ENCODE measurements around the gene TSC22D4.
"Not testable (repeated sequence)": the region's sequence is repeated elsewhere in the genome, so short reads cannot be mapped to it uniquely, and the experiment has no call there.

TSC22D4 gene

GRCh38 chr7:100443096-100443840, 35.7 kb downstream of the TSC22D4 start:
- no peak for TF ChIP-seq CTCF (IDR thresholded peaks at IDR 0.05; ENCODE audit: low read depth, low read length)
- H3K4me3 ChIP-seq (ENCODE audit: low read depth, low read length), result no peak overlapping the region
- in situ Hi-C loops (cut with HindIII; ENCODE audit: low sequenced_read_pairs), result no loop called here
- DNase-seq (ENCODE audit: low read depth, low spot score), result no peak

GRCh38 chr7:100441641-100442535, 37.1 kb downstream of the TSC22D4 start:
- H3K4me3 ChIP-seq (ENCODE audit: low read depth, low read length), result no peak overlapping the region
- in situ Hi-C loops (cut with HindIII; ENCODE audit: low sequenced_read_pairs), result no loop called here
- no peak for DNase-seq (ENCODE audit: low read depth, low spot score)
- TF ChIP-seq CTCF (IDR thresholded peaks at IDR 0.05; ENCODE audit: low read depth, low read length), result no peak

GRCh38 chr7:100439244-100439643, 39.8 kb downstream of the TSC22D4 start:
- in situ Hi-C loops (cut with HindIII; ENCODE audit: low sequenced_read_pairs); DNase-seq (ENCODE audit: low read depth, low spot score); H3K4me3 ChIP-seq (ENCODE audit: low read depth, low read length): not testable (repeated sequence)

- DNase-seq (ENCODE audit: low read depth, low spot score); H3K4me3 ChIP-seq (ENCODE audit: low read depth, low read length); in situ Hi-C loops (cut with HindIII; ENCODE audit: low sequenced_read_pairs): not testable (repeated sequence)
These were observed 40.3 kb downstream of the TSC22D4 start for GRCh38 chr7:100438731-100439130.

GRCh38 chr7:100438172-100438571, 40.8 kb downstream of the TSC22D4 start:
- in situ Hi-C loops (cut with HindIII; ENCODE audit: low sequenced_read_pairs), result no loop called here
- H3K4me3 ChIP-seq (ENCODE audit: low read depth, low read length), result no peak overlapping the region
- DNase-seq (ENCODE audit: low read depth, low spot score), result no peak
- no peak for TF ChIP-seq CTCF (IDR thresholded peaks at IDR 0.05; ENCODE audit: low read depth, low read length)

GRCh38 chr7:100437150-100438100, 41.6 kb downstream of the TSC22D4 start:
- DNase-seq (ENCODE audit: low read depth, low spot score), result no peak
- no peak for TF ChIP-seq CTCF (IDR thresholded peaks at IDR 0.05; ENCODE audit: low read depth, low read length)
- H3K4me3 ChIP-seq (ENCODE audit: low read depth, low read length), result no peak overlapping the region
- in situ Hi-C loops (cut with HindIII; ENCODE audit: low sequenced_read_pairs), result no loop called here
